Mesenchymal stem cell (in vitro differentiated cells and primary cell): ENCODE results near the gene GRIN2D.
"Not testable (repeated sequence)": the region's sequence is repeated elsewhere in the genome, so short reads cannot be mapped to it uniquely, and the experiment has no call there.

Experiments used
- DNase-seq: peaks from one replicate; pipeline ENCODE4 v3.0.0-alpha.2; 2013
- H2AFZ ChIP-seq: one replicate; pipeline ENCODE4 v1.6.1; 2013; ENCODE audit warnings: low read depth, mild to moderate bottlenecking, control low read depth, inconsistent platforms, low read length, moderate library complexity
- H2AK5ac ChIP-seq: 2 replicates; pipeline ENCODE4 v1.6.1; 2013; ENCODE audit warnings: low read length, moderate library complexity, mild to moderate bottlenecking, inconsistent platforms; ENCODE audit not compliant: severe bottlenecking
- H2BK120ac ChIP-seq: one replicate; pipeline ENCODE4 v1.6.1; 2013; ENCODE audit warnings: low read depth, mild to moderate bottlenecking, inconsistent platforms, low read length, moderate library complexity
- H2BK12ac ChIP-seq, 2 experiments: one replicate each; pipeline ENCODE4 v1.6.1; 2013; ENCODE audit warnings: inconsistent platforms in 2 of 2, low read length in 2 of 2, mild to moderate bottlenecking in 2 of 2, moderate library complexity in 2 of 2, control low read depth in 1 of 2
- H2BK15ac ChIP-seq: one replicate; pipeline ENCODE4 v1.6.1; 2013; ENCODE audit warnings: mild to moderate bottlenecking, low read depth, inconsistent platforms; ENCODE audit not compliant: poor library complexity, severe bottlenecking
- H2BK5ac ChIP-seq: 2 replicates; pipeline ENCODE4 v1.6.1; 2013; ENCODE audit warnings: low read depth, mild to moderate bottlenecking, low read length, control low read depth, inconsistent platforms; ENCODE audit not compliant: poor library complexity, severe bottlenecking
- H3K14ac ChIP-seq, 2 experiments: one replicate each; pipeline ENCODE4 v1.6.1; 2013; ENCODE audit warnings: inconsistent platforms in 2 of 2, low read length in 2 of 2, control low read depth in 1 of 2, mild to moderate bottlenecking in 1 of 2, moderate library complexity in 1 of 2
- H3K18ac ChIP-seq, 2 experiments: one replicate each; pipeline ENCODE4 v1.6.1; 2013; ENCODE audit warnings: inconsistent platforms in 2 of 2, low read length in 2 of 2, control low read depth in 1 of 2, low read depth in 1 of 2, mild to moderate bottlenecking in 1 of 2
- H3K23ac ChIP-seq, 2 experiments: one replicate each; pipeline ENCODE4 v1.6.1; 2013; ENCODE audit warnings: inconsistent platforms in 2 of 2, low read length in 2 of 2, mild to moderate bottlenecking in 2 of 2, moderate library complexity in 2 of 2, control low read depth in 1 of 2
- H3K27ac ChIP-seq: 2 replicates; pipeline ENCODE4 v1.5.1; 2013; ENCODE audit warnings: mild to moderate bottlenecking, moderate library complexity, low read length, control low read depth, inconsistent platforms; ENCODE audit not compliant: poor library complexity, severe bottlenecking
- H3K27me3 ChIP-seq, 2 experiments: 2 replicates each; pipeline versions ENCODE4 v1.6.1 to v1.7.0; 2013; ENCODE audit warnings: low read length in 2 of 2, mild to moderate bottlenecking in 2 of 2, moderate library complexity in 2 of 2, control low read depth in 1 of 2, inconsistent platforms in 1 of 2; ENCODE audit not compliant: control insufficient read depth in 1 of 2, insufficient read depth in 1 of 2
- H3K36me3 ChIP-seq, 2 experiments: 2 replicates each; pipeline versions ENCODE4 v1.6.1 to v1.7.0; 2013; ENCODE audit warnings: low read length in 2 of 2, control low read depth in 1 of 2, inconsistent platforms in 1 of 2, low read depth in 1 of 2, mild to moderate bottlenecking in 1 of 2; ENCODE audit not compliant: insufficient read depth in 2 of 2, control insufficient read depth in 1 of 2
- H3K4ac ChIP-seq, 2 experiments: one replicate each; pipeline ENCODE4 v1.6.1; 2013; ENCODE audit warnings: inconsistent platforms in 2 of 2, low read length in 2 of 2, mild to moderate bottlenecking in 2 of 2, moderate library complexity in 2 of 2, control low read depth in 1 of 2, low read depth in 1 of 2
- H3K4me1 ChIP-seq: 2 replicates; pipeline ENCODE4 v1.6.1; 2013; ENCODE audit warnings: low read depth, low read length, control low read depth; ENCODE audit not compliant: control insufficient read depth, insufficient read depth
- H3K4me2 ChIP-seq: 2 replicates; pipeline ENCODE4 v1.6.1; 2013; ENCODE audit warnings: low read length, mild to moderate bottlenecking, inconsistent platforms; ENCODE audit not compliant: poor library complexity, severe bottlenecking
- H3K4me3 ChIP-seq, 2 experiments: 2 replicates each; pipeline versions ENCODE4 v1.5.1 to v1.7.0; 2013; ENCODE audit warnings: low read length in 2 of 2, mild to moderate bottlenecking in 2 of 2, control low read depth in 1 of 2, low read depth in 1 of 2; ENCODE audit not compliant: insufficient read depth in 1 of 2
- H3K79me1 ChIP-seq: replicated peaks from 2 replicates; pipeline ENCODE4 v1.6.1; 2013; ENCODE audit warnings: mild to moderate bottlenecking, control low read depth, low read length, inconsistent platforms; ENCODE audit not compliant: poor library complexity, severe bottlenecking
- H3K9ac ChIP-seq: 2 replicates; pipeline ENCODE4 v1.7.0; 2013; ENCODE audit warnings: mild to moderate bottlenecking, low read length, moderate library complexity
- H3K9me3 ChIP-seq: 2 replicates; pipeline ENCODE4 v1.7.0; 2013; ENCODE audit warnings: mild to moderate bottlenecking, low read length; ENCODE audit not compliant: control insufficient read depth
- H4K8ac ChIP-seq: one replicate; pipeline ENCODE4 v1.6.1; 2013; ENCODE audit warnings: inconsistent platforms, mild to moderate bottlenecking, low read length, moderate library complexity
- H4K91ac ChIP-seq: one replicate; pipeline ENCODE4 v1.6.1; 2013; ENCODE audit warnings: mild to moderate bottlenecking, low read length, inconsistent platforms
- WGBS: methylation state at CpG from one replicate; pipeline ENCODE4 v1.1.7; 2013; ENCODE audit warnings: mixed read lengths; 5-methylcytosine and 5-hydroxymethylcytosine counted together

Gene GRIN2D

DNA sequence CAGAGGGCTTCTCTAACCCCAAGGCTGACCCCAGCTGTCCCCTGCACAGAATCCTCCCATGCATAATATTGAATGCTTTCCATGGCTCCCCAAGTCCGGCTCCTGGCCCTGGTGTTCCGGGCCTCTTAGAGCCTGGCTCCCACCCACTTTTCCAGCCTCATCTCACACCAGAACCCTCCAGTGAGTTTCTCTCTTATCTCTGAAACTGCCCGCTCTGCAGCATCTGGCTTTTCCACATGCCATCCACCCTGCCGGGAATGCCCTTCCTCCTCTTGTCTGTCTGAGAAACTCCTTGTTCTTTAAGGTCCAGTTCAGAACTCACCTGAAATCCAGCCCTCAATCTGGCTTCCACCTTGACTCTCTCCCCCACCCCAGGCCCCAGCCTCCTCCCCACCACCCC lies 22.5 kb upstream of the GRIN2D start:
- Histone ChIP-seq H2AK5ac (no peak overlapping the region), H3K18ac (no peak overlapping the region), H3K4me1 (no peaks in the 10 kb centered on the region), H3K4me3 (no peak overlapping the region), H2BK15ac (no peak overlapping the region), H3K23ac (no peak overlapping the region), H3K4ac (no peak overlapping the region), H2BK120ac (no peak overlapping the region), H4K91ac (no peak overlapping the region), H2BK12ac (no peak overlapping the region), H3K4me2 (no peak overlapping the region), H4K8ac (no peak overlapping the region), H3K36me3 (no peaks in the 10 kb centered on the region), H2AFZ (no peak overlapping the region), H2BK5ac (no peak overlapping the region), H3K27ac (no peak overlapping the region), H3K79me1 (no peaks in the 10 kb centered on the region), H3K27me3 (no peaks in the 10 kb centered on the region), H3K9me3 (no peaks in the 10 kb centered on the region), H3K9ac (no peak overlapping the region), H3K14ac (no peak overlapping the region)
- DNase-seq = no peak
- WGBS = 88% methylated on average over 4 of the region's 4 CpGs

DNA sequence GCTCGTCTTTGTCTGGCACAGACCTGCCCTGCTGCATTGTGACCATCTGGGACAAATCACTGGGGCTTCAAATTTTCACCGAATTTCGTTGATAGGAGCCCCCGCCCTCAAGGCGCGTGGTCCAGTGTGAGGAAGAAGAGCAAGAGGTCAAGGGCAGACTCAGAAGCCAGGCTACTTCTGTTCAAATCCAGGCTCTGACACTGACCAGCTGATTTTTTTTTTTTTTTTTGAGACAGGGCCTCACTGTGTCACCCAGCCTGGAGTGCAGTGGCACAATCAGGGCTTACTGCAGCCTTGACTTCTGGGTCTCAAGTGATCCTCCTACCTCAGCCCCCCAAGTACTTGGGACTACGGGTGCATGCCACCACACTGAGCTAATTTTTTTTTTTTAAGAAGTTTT lies 22.1 kb upstream of the GRIN2D start:
- no peak overlapping the region for H2AFZ ChIP-seq
- no peak overlapping the region for H3K4me2 ChIP-seq
- DNase-seq = no peak
- H2AK5ac ChIP-seq = no peak overlapping the region
- no peaks in the 10 kb centered on the region for H3K9me3 ChIP-seq
- no peaks in the 10 kb centered on the region for H3K36me3 ChIP-seq
- H2BK5ac ChIP-seq = no peak overlapping the region
- 77% methylated on average over 7 of the region's 7 CpGs for WGBS
- no peak overlapping the region for H3K14ac ChIP-seq
- no peak overlapping the region for H3K27ac ChIP-seq
- no peak overlapping the region for H3K9ac ChIP-seq
- no peak overlapping the region for H3K18ac ChIP-seq
- no peak overlapping the region for H2BK120ac ChIP-seq
- H3K27me3 ChIP-seq = no peaks in the 10 kb centered on the region
- H4K8ac ChIP-seq = no peak overlapping the region
- H3K23ac ChIP-seq = no peak overlapping the region
- no peaks in the 10 kb centered on the region for H3K4me1 ChIP-seq
- no peak overlapping the region for H3K4me3 ChIP-seq
- H3K4ac ChIP-seq = no peak overlapping the region
- no peaks in the 10 kb centered on the region for H3K79me1 ChIP-seq
- no peak overlapping the region for H4K91ac ChIP-seq
- no peak overlapping the region for H2BK12ac ChIP-seq
- no peak overlapping the region for H2BK15ac ChIP-seq

DNA sequence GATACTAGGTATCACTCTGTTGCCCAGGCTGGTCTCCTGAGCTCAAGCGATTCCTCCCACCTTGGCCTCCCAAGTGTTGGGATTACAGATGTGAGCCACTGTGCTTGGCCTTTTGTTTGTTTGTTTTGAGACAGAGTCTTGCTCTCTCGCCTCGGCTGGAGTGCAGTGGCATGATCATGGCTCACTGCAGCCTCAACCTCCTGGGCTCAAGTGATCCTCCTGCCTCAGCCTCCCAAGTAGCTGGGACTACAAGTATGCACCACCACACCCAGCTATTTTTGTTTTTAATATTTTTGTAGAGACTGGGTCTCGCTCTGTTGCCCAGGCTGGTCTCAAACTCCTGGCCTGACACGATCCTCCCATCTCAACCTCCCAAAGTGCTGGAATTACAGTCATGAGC lies 21.7 kb upstream of the GRIN2D start:
- not testable (repeated sequence) for H3K79me1 ChIP-seq, H3K4me2 ChIP-seq, H2AFZ ChIP-seq, H3K18ac ChIP-seq, H3K36me3 ChIP-seq, H3K27ac ChIP-seq, H3K4me1 ChIP-seq, H3K9ac ChIP-seq, H2BK5ac ChIP-seq, H3K14ac ChIP-seq, DNase-seq, H3K23ac ChIP-seq, H2AK5ac ChIP-seq, H3K27me3 ChIP-seq, H3K4me3 ChIP-seq, H3K4ac ChIP-seq, H4K8ac ChIP-seq, H2BK15ac ChIP-seq, H3K9me3 ChIP-seq, H2BK120ac ChIP-seq, H4K91ac ChIP-seq
- 97% methylated on average over 5 of the region's 5 CpGs for WGBS
- peak overlapping the region in 1 of 2 experiments; percentile 3 for H2BK12ac ChIP-seq

DNA sequence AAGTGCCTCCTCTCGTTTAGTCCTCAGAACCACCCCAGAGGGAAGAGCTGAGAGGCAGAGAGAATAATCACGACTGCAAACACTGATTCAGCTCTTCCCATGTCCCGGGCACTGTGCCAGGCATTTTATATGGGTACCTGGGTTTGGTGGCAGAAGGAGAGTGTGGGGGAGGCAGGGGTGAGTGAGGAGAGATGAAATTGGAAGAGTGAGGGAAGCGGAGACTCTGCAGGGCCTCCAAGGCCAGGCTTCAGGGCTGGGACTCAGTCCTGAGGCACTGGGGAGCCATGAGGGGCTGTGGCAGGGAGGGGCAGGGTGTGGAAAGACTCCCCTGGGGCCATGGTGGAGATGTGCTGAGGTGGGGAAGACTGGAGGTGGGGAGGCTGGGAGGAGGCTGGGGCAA lies 20.6 kb upstream of the GRIN2D start:
- 90% methylated on average over 4 of the region's 4 CpGs for WGBS
- no peak overlapping the region for H3K4me3 ChIP-seq
- no peak overlapping the region for H3K9ac ChIP-seq
- no peak overlapping the region for H3K14ac ChIP-seq
- no peak overlapping the region for H3K4me2 ChIP-seq
- H3K9me3 ChIP-seq = no peaks in the 10 kb centered on the region
- no peaks in the 10 kb centered on the region for H3K4me1 ChIP-seq
- H3K18ac ChIP-seq = no peak overlapping the region
- no peaks in the 10 kb centered on the region for H3K79me1 ChIP-seq
- no peak overlapping the region for H3K4ac ChIP-seq
- H2BK5ac ChIP-seq = no peak overlapping the region
- H3K23ac ChIP-seq = no peak overlapping the region
- no peak overlapping the region for H2BK120ac ChIP-seq
- no peak overlapping the region for H2BK12ac ChIP-seq
- no peak overlapping the region for H3K27ac ChIP-seq
- H2AFZ ChIP-seq = no peak overlapping the region
- H4K91ac ChIP-seq = no peak overlapping the region
- H3K36me3 ChIP-seq = no peaks in the 10 kb centered on the region
- H3K27me3 ChIP-seq = no peaks in the 10 kb centered on the region
- H2BK15ac ChIP-seq = no peak overlapping the region
- H4K8ac ChIP-seq = no peak overlapping the region
- H2AK5ac ChIP-seq = no peak overlapping the region
- no peak for DNase-seq
